Fibroblast of lung (primary cell): ENCODE measurements around the gene ABLIM2. TPM values are rescaled to one million over a fixed set of nuclear protein-coding genes. Genes with fewer than 3 reads are reported as not detected.

Experiments
- DNase-seq, 2 donors: peaks; one replicate each; pipeline versions ENCODE4 v3.0.0 to v3.0.0-alpha.2; 2010; ENCODE audit warnings: low read depth in 2 of 2
- H2AFZ ChIP-seq: 2 replicates; pipeline ENCODE4 v1.5.1; 2012; ENCODE audit warnings: low read length, control low read depth, inconsistent platforms
- H3K27ac ChIP-seq: 2 replicates; pipeline ENCODE4 v1.5.1; 2011; ENCODE audit warnings: low read length, control low read depth; ENCODE audit not compliant: insufficient read depth
- H3K27me3 ChIP-seq: 2 replicates; pipeline ENCODE4 v1.5.1; 2011; ENCODE audit warnings: mild to moderate bottlenecking, low read length; ENCODE audit not compliant: control insufficient read depth, insufficient read depth
- H3K36me3 ChIP-seq: 2 replicates; pipeline ENCODE4 v1.5.1; 2011; ENCODE audit warnings: low read length; ENCODE audit not compliant: control insufficient read depth, insufficient read depth
- H3K4me1 ChIP-seq: 2 replicates; pipeline ENCODE4 v1.5.1; 2011; ENCODE audit warnings: low read length; ENCODE audit not compliant: control insufficient read depth, insufficient read depth; ENCODE audit errors: extremely low read depth
- H3K4me2 ChIP-seq: 2 replicates; pipeline ENCODE4 v1.5.1; 2011; ENCODE audit warnings: low read length, control low read depth; ENCODE audit not compliant: insufficient read depth; ENCODE audit errors: extremely low read depth
- H3K4me3 ChIP-seq, 4 experiments: fragments of 200-600 bp in 1 of 4; sonication (generic) in 1 of 4; replicated peaks in 1 of 4; 2 replicates each; pipeline ENCODE4 v1.5.1; 2011 to 2016; ENCODE audit warnings: low read length in 4 of 4, low read depth in 3 of 4, mild to moderate bottlenecking in 3 of 4, control low read depth in 2 of 4, inconsistent platforms in 1 of 4, mixed read lengths in 1 of 4; ENCODE audit not compliant: insufficient read depth in 1 of 4; ENCODE audit errors: control extremely low read depth in 1 of 4
- H3K79me2 ChIP-seq: 2 replicates; pipeline ENCODE4 v1.5.1; 2012; ENCODE audit warnings: mild to moderate bottlenecking, low read length, inconsistent platforms; ENCODE audit not compliant: control insufficient read depth, insufficient read depth
- H3K9ac ChIP-seq: 2 replicates; pipeline ENCODE4 v1.5.1; 2011; ENCODE audit warnings: mild to moderate bottlenecking, low read length, control low read depth; ENCODE audit not compliant: insufficient read depth
- H3K9me3 ChIP-seq: 2 replicates; pipeline ENCODE4 v1.5.1; 2012; ENCODE audit warnings: low read depth, low read length; ENCODE audit not compliant: control insufficient read depth, insufficient read depth
- H4K20me1 ChIP-seq: 2 replicates; pipeline ENCODE4 v1.5.1; 2011; ENCODE audit warnings: low read length; ENCODE audit not compliant: control insufficient read depth, insufficient read depth; ENCODE audit errors: extremely low read depth
- CTCF ChIP-seq, 2 donors: IDR thresholded peaks in 1 of 2; conservative IDR thresholded peaks in 1 of 2; 1 replicate in 1 of 2; 2 replicates in 1 of 2; pipeline ENCODE4 v1.5.1; 2011 to 2012; ENCODE audit warnings: low read length in 2 of 2, control low read depth in 1 of 2, inconsistent platforms in 1 of 2, low read depth in 1 of 2, mild to moderate bottlenecking in 1 of 2
- EZH2 ChIP-seq: IDR thresholded peaks from 2 replicates; pipeline ENCODE4 v1.5.1; 2012; ENCODE audit warnings: low read length, control low read depth, mild to moderate bottlenecking; ENCODE audit errors: missing control alignments
- polyA plus RNA-seq, 2 donors: library from polyadenylated mRNA; depleted of rRNA in 1 of 2; stranded (reverse) in 1 of 2; unstranded in 1 of 2; fragments of >200 nt; gene quantifications; 2 replicates each; pipeline ENCODE4 v1.2.1, GENCODE V29; 2011 to 2012; ENCODE audit warnings: missing spikeins in 1 of 2
- total RNA-seq: library from RNA; depleted of rRNA; stranded (reverse); fragments of >200 nt; gene quantifications from 2 replicates; pipeline ENCODE4 v1.2.1, GENCODE V29; 2014

The ABLIM2 gene
- total and polyA plus RNA-seq, 2 donors (not counting 1 experiment from before 2014, with no cell fraction given), result 0.66 to 2.6 TPM

DNA sequence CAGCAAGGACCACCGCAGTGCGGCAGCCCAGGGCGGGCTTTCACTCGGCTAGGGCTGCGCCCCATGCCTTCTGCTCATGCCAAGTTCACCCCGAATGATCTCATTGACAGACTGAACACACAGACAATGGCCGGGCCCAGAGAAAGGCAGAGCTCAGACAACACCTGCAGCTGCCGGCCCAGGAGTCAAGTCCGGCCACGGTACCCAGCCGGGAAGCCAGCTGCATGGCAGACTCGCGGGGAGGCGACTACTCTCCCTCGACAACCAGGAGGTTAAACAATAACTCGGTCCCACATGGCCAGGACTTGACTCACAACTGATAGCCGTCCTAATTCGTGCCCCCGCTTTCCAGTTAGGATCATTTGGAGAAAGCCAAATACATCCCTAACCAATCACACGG is 50.4 kb downstream of the ABLIM2 start:
- Histone ChIP-seq H3K4me1 (no peaks in the 10 kb centered on the region), H3K27me3 (no peaks in the 10 kb centered on the region), H2AFZ (no peak overlapping the region), H4K20me1 (no peaks in the 10 kb centered on the region), H3K79me2 (no peaks in the 10 kb centered on the region), H3K27ac (no peak overlapping the region), H3K4me2 (no peak overlapping the region), H3K36me3 (no peaks in the 10 kb centered on the region), H3K4me3 (no peak overlapping the region), H3K9ac (no peak overlapping the region), H3K9me3 (no peaks in the 10 kb centered on the region)
- TF ChIP-seq EZH2 (no peak), CTCF (conservative IDR thresholded peaks at IDR 0.05 in 1 of 2, IDR thresholded peaks at IDR 0.05 in 1 of 2; ENCODE audit: low read depth in 1 of 2, low read length in 2 of 2) (no peak)
- no peak for DNase-seq

- Histone ChIP-seq H3K36me3 (no peaks in the 10 kb centered on the region), H3K27ac (no peak overlapping the region), H3K4me2 (no peak overlapping the region), H3K4me3 (no peak overlapping the region), H2AFZ (no peak overlapping the region), H4K20me1 (no peaks in the 10 kb centered on the region), H3K79me2 (no peaks in the 10 kb centered on the region), H3K4me1 (no peaks in the 10 kb centered on the region), H3K27me3 (no peaks in the 10 kb centered on the region), H3K9me3 (no peaks in the 10 kb centered on the region), H3K9ac (no peak overlapping the region)
- no peak for DNase-seq
- TF ChIP-seq CTCF (conservative IDR thresholded peaks at IDR 0.05 in 1 of 2, IDR thresholded peaks at IDR 0.05 in 1 of 2; ENCODE audit: low read depth in 1 of 2, low read length in 2 of 2) (no peak), EZH2 (no peak)
Measured at GRCh38 chr4:8107146-8107657, 51.4 kb downstream of the ABLIM2 start.

DNA sequence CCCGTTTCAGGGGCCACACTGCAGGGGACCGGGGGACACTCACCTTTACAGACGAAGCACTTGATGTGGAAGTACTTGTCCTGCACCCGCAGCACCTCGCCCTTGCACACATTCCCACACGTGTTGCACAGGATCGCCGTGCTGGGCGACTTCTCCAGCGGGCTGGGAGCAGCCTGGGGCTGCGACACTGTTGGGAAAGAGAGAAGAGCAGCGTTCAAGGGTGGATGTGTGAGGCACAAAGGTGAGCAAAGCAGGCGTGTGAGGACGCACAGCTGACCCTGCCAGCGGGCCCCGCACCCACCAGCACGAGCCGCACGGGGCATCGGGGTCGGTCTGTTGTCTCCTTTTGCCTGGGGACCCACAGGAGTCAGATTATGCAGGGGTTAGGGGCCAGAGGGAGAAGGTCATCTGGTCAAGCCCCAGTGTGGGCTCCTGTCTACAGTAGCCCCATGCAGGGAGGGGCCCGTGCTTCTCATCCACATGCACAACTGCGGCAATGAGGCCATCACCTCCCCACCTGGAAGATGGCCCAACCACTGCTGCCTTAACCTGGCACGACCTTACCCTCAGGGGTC is 52.1 kb downstream of the ABLIM2 start:
- no peak overlapping the region for H3K9ac ChIP-seq
- H3K36me3 ChIP-seq, result no peaks in the 10 kb centered on the region
- H3K27ac ChIP-seq, result no peak overlapping the region
- H3K4me3 ChIP-seq, result no peak overlapping the region
- TF ChIP-seq CTCF (conservative IDR thresholded peaks at IDR 0.05 in 1 of 2, IDR thresholded peaks at IDR 0.05 in 1 of 2; ENCODE audit: low read depth in 1 of 2, low read length in 2 of 2) (no peak), EZH2 (no peak)
- H3K4me2 ChIP-seq, result no peak overlapping the region
- no peaks in the 10 kb centered on the region for H3K4me1 ChIP-seq
- no peak overlapping the region for H2AFZ ChIP-seq
- no peak for DNase-seq
- H3K27me3 ChIP-seq, result no peaks in the 10 kb centered on the region
- H3K9me3 ChIP-seq, result no peaks in the 10 kb centered on the region
- H3K79me2 ChIP-seq, result no peaks in the 10 kb centered on the region
- no peaks in the 10 kb centered on the region for H4K20me1 ChIP-seq
